Neural progenitor cell (in vitro differentiated cells): ENCODE data around the gene CDH20. TPM values are rescaled to one million over a fixed set of nuclear protein-coding genes. Genes with fewer than 3 reads are reported as not detected.

Source experiments
- DNase-seq: peaks from one replicate; pipeline ENCODE4 v3.0.0-alpha.2; 2016; ENCODE audit warnings: low spot score
- H2AFZ ChIP-seq: fragments of 200-600 bp; sonication (generic); replicated peaks from 2 replicates; pipeline ENCODE4 v1.6.1; 2016; ENCODE audit warnings: antibody characterized with exemption
- H3F3A ChIP-seq: fragments of 200-600 bp; sonication (generic); 2 replicates; pipeline ENCODE4 v1.6.1; 2016; ENCODE audit warnings: antibody characterized with exemption, low read depth
- H3K27ac ChIP-seq: fragments of 200-600 bp; sonication (generic); 2 replicates; pipeline ENCODE4 v1.5.1; 2016; ENCODE audit warnings: mild to moderate bottlenecking
- H3K27me3 ChIP-seq: fragments of 200-600 bp; sonication (generic); 2 replicates; pipeline ENCODE4 v1.6.1; 2016; ENCODE audit warnings: mild to moderate bottlenecking, moderate library complexity
- H3K36me3 ChIP-seq: fragments of 200-600 bp; sonication (generic); 2 replicates; pipeline ENCODE4 v1.5.1; 2016
- H3K4me1 ChIP-seq: fragments of 200-600 bp; sonication (generic); 2 replicates; pipeline ENCODE4 v1.6.1; 2016; ENCODE audit warnings: mixed run types
- H3K4me2 ChIP-seq: fragments of 200-600 bp; sonication (generic); 2 replicates; pipeline ENCODE4 v1.6.1; 2016
- H3K4me3 ChIP-seq: fragments of 200-600 bp; sonication (generic); 2 replicates; pipeline ENCODE4 v1.5.1; 2016
- H3K79me2 ChIP-seq: fragments of 200-600 bp; sonication (generic); 2 replicates; pipeline ENCODE4 v1.6.1; 2016; ENCODE audit warnings: low read depth
- H3K9ac ChIP-seq: fragments of 200-600 bp; sonication (generic); 2 replicates; pipeline ENCODE4 v1.6.1; 2016
- H3K9me3 ChIP-seq: fragments of 200-600 bp; sonication (generic); 2 replicates; pipeline ENCODE4 v1.5.1; 2016; ENCODE audit warnings: low read depth
- H4K20me1 ChIP-seq: fragments of 200-600 bp; sonication (generic); 2 replicates; pipeline ENCODE4 v1.6.1; 2016; ENCODE audit warnings: low read depth
- H3K27ac Mint-ChIP-seq: 3 replicates; pipeline ENCODE4 v1.8.0; 2021; ENCODE audit warnings: mixed read lengths
- H3K27me3 Mint-ChIP-seq: 2 replicates; pipeline ENCODE4 v1.8.0; 2022; ENCODE audit warnings: low read depth, mild to moderate bottlenecking, inconsistent platforms, moderate library complexity, mixed read lengths; ENCODE audit not compliant: insufficient read depth
- H3K36me3 Mint-ChIP-seq: 3 replicates; pipeline ENCODE4 v1.8.0; 2021; ENCODE audit warnings: mixed read lengths
- H3K4me1 Mint-ChIP-seq: 3 replicates; pipeline ENCODE4 v1.8.0; 2021; ENCODE audit warnings: mixed read lengths
- H3K4me3 Mint-ChIP-seq: 3 replicates; pipeline ENCODE4 v1.8.0; 2021; ENCODE audit warnings: mild to moderate bottlenecking, moderate library complexity, mixed read lengths
- H3K9me3 Mint-ChIP-seq: 3 replicates; pipeline ENCODE4 v1.8.0; 2020; ENCODE audit warnings: mixed read lengths
- EZH2 ChIP-seq: fragments of 200-600 bp; sonication (generic); IDR thresholded peaks from 2 replicates; pipeline ENCODE4 v1.6.1; 2017; ENCODE audit warnings: antibody characterized with exemption, mild to moderate bottlenecking, moderate library complexity
- EZH2phosphoT487 ChIP-seq: fragments of 200-600 bp; sonication (generic); IDR thresholded peaks from 2 replicates; pipeline ENCODE4 v1.6.1; 2017; ENCODE audit warnings: antibody characterized with exemption
- total RNA-seq: library from RNA; depleted of rRNA; stranded (reverse); fragments of >200 nt; gene quantifications from 2 replicates; pipeline ENCODE4 v1.2.3, GENCODE V29; 2015; ENCODE audit warnings: low replicate concordance
- TF ChIP-seq, protein P1 (sequence below): fragments of 200-600 bp; sonication (generic); IDR thresholded peaks from 2 replicates; pipeline ENCODE4 v1.5.1; 2017; ENCODE audit warnings: antibody characterized with exemption, mild to moderate bottlenecking

The CDH20 gene
- 1.6 and 1.9 TPM in 2 replicates for total RNA-seq

DNA sequence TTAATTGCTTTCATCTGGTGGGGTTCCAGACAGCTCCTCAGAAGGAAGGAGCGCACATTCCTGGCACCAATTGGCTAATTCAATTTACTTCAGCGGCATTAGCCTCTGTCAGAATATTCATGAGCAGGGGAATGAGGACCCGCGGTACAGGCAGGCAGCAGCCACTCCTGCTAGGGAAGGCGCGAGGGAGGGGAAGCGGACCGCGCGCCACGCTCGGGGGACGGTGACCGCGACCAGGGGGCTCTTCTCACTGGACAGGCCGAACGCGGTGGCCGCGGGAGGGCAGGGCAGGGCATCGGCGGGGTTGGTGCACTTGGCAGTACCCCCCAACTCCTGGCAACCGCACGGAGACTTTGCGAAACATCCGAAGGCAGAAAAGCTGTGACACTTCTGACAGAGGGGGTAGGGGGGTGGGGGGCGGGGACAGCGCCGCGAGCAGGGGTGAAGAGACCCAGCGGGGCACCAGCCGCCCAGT lies at the start of gene CDH20:
Gene CDH20, plus strand, starts transcription at position 160 of the 475 bp plus-strand sequence.
- Mint-ChIP-seq H3K9me3 (no peaks in the 10 kb centered on the region), H3K4me3 (peak within 1 kb of the TSS; percentile 96), H3K27me3 (peaks cover 12% of the 10 kb centered on the region), H3K36me3 (no peaks in the 10 kb centered on the region), H3K27ac (no peak within 1 kb of the TSS), H3K4me1 (peaks cover 27% of the 10 kb centered on the region)
- H3K27ac ChIP-seq: no peak within 1 kb of the TSS
- peak; percentile 79 for DNase-seq
- H4K20me1 ChIP-seq: no peaks in the 10 kb centered on the region
- H3K27me3 ChIP-seq: peaks cover 64% of the 10 kb centered on the region
- peak within 1 kb of the TSS; percentile 99 for H3K4me2 ChIP-seq
- H3K79me2 ChIP-seq: no peaks in the 10 kb centered on the region
- no peaks in the 10 kb centered on the region for H3K36me3 ChIP-seq
- H3K4me3 ChIP-seq: peak within 1 kb of the TSS; percentile 87
- peak within 1 kb of the TSS; percentile 99 for H2AFZ ChIP-seq
- H3F3A ChIP-seq: peaks cover 14% of the 10 kb centered on the region
- H3K9ac ChIP-seq: peak within 1 kb of the TSS; percentile 28
- TF ChIP-seq EZH2phosphoT487 (no peak), EZH2 (peak; percentile 63)
- H3K4me1 ChIP-seq: peaks cover 11% of the 10 kb centered on the region
- H3K9me3 ChIP-seq: no peaks in the 10 kb centered on the region

DNA sequence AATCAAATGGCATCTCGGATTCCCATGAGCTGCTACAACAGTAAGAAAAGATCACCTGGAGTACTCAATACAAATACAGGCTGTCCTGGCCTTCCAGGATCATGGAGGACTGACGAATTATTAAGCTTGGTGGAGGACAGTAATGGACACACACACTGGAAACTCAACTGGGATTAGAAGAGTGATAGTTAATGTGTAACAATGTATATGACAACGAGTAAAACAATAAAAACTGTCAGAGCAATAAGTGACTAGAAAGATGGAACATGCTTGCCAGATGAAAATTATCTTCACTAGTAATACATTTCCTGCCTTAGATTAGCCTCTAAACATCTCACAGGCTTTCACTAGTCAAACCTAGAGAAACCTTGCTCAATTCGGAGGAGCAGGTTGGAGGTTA lies 49.2 kb upstream of the CDH20 start:
- Mint-ChIP-seq H3K27ac (no peak overlapping the region), H3K36me3 (no peaks in the 10 kb centered on the region), H3K4me3 (no peak overlapping the region), H3K4me1 (no peaks in the 10 kb centered on the region), H3K27me3 (no peaks in the 10 kb centered on the region), H3K9me3 (peaks cover 11% of the 10 kb centered on the region)
- no peak for DNase-seq
- TF ChIP-seq, protein P1, sequence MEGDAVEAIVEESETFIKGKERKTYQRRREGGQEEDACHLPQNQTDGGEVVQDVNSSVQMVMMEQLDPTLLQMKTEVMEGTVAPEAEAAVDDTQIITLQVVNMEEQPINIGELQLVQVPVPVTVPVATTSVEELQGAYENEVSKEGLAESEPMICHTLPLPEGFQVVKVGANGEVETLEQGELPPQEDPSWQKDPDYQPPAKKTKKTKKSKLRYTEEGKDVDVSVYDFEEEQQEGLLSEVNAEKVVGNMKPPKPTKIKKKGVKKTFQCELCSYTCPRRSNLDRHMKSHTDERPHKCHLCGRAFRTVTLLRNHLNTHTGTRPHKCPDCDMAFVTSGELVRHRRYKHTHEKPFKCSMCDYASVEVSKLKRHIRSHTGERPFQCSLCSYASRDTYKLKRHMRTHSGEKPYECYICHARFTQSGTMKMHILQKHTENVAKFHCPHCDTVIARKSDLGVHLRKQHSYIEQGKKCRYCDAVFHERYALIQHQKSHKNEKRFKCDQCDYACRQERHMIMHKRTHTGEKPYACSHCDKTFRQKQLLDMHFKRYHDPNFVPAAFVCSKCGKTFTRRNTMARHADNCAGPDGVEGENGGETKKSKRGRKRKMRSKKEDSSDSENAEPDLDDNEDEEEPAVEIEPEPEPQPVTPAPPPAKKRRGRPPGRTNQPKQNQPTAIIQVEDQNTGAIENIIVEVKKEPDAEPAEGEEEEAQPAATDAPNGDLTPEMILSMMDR: no peak
- TF ChIP-seq EZH2phosphoT487 (no peak), EZH2 (no peak)
- H4K20me1 ChIP-seq: no peaks in the 10 kb centered on the region
- no peak overlapping the region for H3K9ac ChIP-seq
- no peaks in the 10 kb centered on the region for H3K36me3 ChIP-seq
- no peaks in the 10 kb centered on the region for H3F3A ChIP-seq
- H2AFZ ChIP-seq: no peak overlapping the region
- H3K4me1 ChIP-seq: no peaks in the 10 kb centered on the region
- H3K4me3 ChIP-seq: no peak overlapping the region
- H3K79me2 ChIP-seq: no peaks in the 10 kb centered on the region
- no peaks in the 10 kb centered on the region for H3K9me3 ChIP-seq
- H3K4me2 ChIP-seq: no peak overlapping the region
- no peaks in the 10 kb centered on the region for H3K27me3 ChIP-seq
- no peak overlapping the region for H3K27ac ChIP-seq

DNA sequence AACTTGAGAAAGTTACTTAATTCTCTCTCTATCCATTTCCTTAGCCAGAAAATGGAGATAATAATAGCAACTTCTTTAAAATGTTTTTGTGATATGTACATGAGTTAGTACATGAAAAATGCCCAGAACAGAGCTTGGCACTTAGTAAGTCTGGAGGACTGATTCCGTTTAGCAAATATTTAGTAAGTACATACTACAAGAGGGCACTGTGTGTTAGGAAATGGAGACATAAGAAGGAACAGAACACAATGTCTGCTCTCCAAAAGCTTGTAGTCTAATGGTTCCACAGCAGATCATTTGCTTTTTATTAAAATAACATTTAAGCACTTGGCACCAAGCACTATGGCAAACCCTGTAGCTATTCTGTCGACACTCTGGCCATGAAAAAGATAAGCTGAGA lies 47.5 kb upstream of the CDH20 start:
- H3K4me1 Mint-ChIP-seq: no peaks in the 10 kb centered on the region
- Histone ChIP-seq H3K79me2 (no peaks in the 10 kb centered on the region), H4K20me1 (no peaks in the 10 kb centered on the region), H2AFZ (no peak overlapping the region), H3K36me3 (no peaks in the 10 kb centered on the region), H3K9me3 (no peaks in the 10 kb centered on the region), H3K27ac (no peak overlapping the region), H3K4me1 (no peaks in the 10 kb centered on the region), H3K4me2 (no peak overlapping the region), H3K9ac (no peak overlapping the region), H3F3A (no peaks in the 10 kb centered on the region), H3K27me3 (no peaks in the 10 kb centered on the region), H3K4me3 (no peak overlapping the region)
- H3K4me3 Mint-ChIP-seq: no peak overlapping the region
- H3K27me3 Mint-ChIP-seq: no peaks in the 10 kb centered on the region
- DNase-seq: no peak
- H3K36me3 Mint-ChIP-seq: no peaks in the 10 kb centered on the region
- H3K27ac Mint-ChIP-seq: no peak overlapping the region
- H3K9me3 Mint-ChIP-seq: peaks cover 9% of the 10 kb centered on the region
- TF ChIP-seq EZH2phosphoT487 (no peak), EZH2 (no peak)
- TF ChIP-seq, protein P1: no peak

DNA sequence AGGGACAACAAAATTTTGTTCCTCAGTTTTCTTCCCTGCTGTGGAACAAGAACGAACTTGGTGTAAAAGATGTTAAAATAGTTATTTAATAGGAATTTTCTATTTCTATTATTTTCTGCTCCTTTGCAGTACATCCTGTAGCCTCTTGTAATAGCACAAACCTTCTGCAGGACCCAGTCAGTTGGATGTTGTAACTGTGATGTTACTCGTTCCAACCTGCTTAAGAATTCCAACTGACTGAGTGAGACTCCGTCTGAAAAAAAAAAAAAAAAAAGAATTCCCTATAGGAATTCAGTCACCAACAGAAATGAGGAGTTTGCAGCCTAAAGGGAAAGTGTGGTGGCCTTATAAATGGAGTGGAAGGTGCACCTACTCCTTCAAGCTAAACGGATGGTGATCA lies 46.4 kb upstream of the CDH20 start:
- Mint-ChIP-seq H3K27ac (no peak overlapping the region), H3K9me3 (peaks cover 2% of the 10 kb centered on the region), H3K4me3 (no peak overlapping the region), H3K4me1 (no peaks in the 10 kb centered on the region), H3K36me3 (no peaks in the 10 kb centered on the region), H3K27me3 (no peaks in the 10 kb centered on the region)
- H3K4me3 ChIP-seq: no peak overlapping the region
- no peaks in the 10 kb centered on the region for H4K20me1 ChIP-seq
- H3K79me2 ChIP-seq: no peaks in the 10 kb centered on the region
- no peaks in the 10 kb centered on the region for H3K27me3 ChIP-seq
- no peaks in the 10 kb centered on the region for H3K36me3 ChIP-seq
- H2AFZ ChIP-seq: no peak overlapping the region
- no peaks in the 10 kb centered on the region for H3K4me1 ChIP-seq
- no peak overlapping the region for H3K4me2 ChIP-seq
- H3K9me3 ChIP-seq: no peaks in the 10 kb centered on the region
- no peaks in the 10 kb centered on the region for H3F3A ChIP-seq
- TF ChIP-seq EZH2 (no peak), EZH2phosphoT487 (no peak)
- TF ChIP-seq, protein P1: no peak
- H3K9ac ChIP-seq: no peak overlapping the region
- no peak for DNase-seq
- no peak overlapping the region for H3K27ac ChIP-seq
